Hepatic stellate cell (primary cell): ENCODE results near the gene NOS2.
"Not testable (repeated sequence)": the region's sequence is repeated elsewhere in the genome, so short reads cannot be mapped to it uniquely, and the experiment has no call there.

Source experiments
- DNase-seq: peaks from one replicate; pipeline ENCODE4 v3.0.0; 2011; ENCODE audit warnings: low spot score

Gene NOS2

GRCh38 chr17:27783440-27784350 is 16.6 kb downstream of the NOS2 start:
- no peak for DNase-seq

- no peak for DNase-seq
Measured at GRCh38 chr17:27782791-27783206, 17.5 kb downstream of the NOS2 start.

GRCh38 chr17:27780828-27781404 is 19.4 kb downstream of the NOS2 start:
- no peak for DNase-seq

- DNase-seq, result no peak
Measured at GRCh38 chr17:27780092-27780827, 20.1 kb downstream of the NOS2 start.

GRCh38 chr17:27778183-27778582 is 22.1 kb downstream of the NOS2 start:
- no peak for DNase-seq

- no peak for DNase-seq
Measured at GRCh38 chr17:27776882-27777624, 23.3 kb downstream of the NOS2 start.

GRCh38 chr17:27771586-27771985 is 28.7 kb downstream of the NOS2 start:
- DNase-seq, result no peak

GRCh38 chr17:27770877-27771276 is 29.5 kb downstream of the NOS2 start:
- DNase-seq, result no peak

- DNase-seq, result no peak
Measured at GRCh38 chr17:27768858-27769410, 31.4 kb downstream of the NOS2 start.

GRCh38 chr17:27766438-27766837 is 33.9 kb downstream of the NOS2 start:
- no peak for DNase-seq

GRCh38 chr17:27765353-27765752 is 35.0 kb downstream of the NOS2 start:
- DNase-seq, result no peak

GRCh38 chr17:27764589-27764988 is 35.7 kb downstream of the NOS2 start:
- no peak for DNase-seq

- no peak for DNase-seq
Measured at GRCh38 chr17:27762527-27763305, 37.6 kb downstream of the NOS2 start.

GRCh38 chr17:27760931-27761330 is 39.4 kb downstream of the NOS2 start:
- not testable (repeated sequence) for DNase-seq

- DNase-seq, result peak; percentile 52
Measured at GRCh38 chr17:27760069-27760885, 40.1 kb downstream of the NOS2 start.

- DNase-seq, result no peak
Measured at GRCh38 chr17:27759528-27759927, 40.8 kb downstream of the NOS2 start.

GRCh38 chr17:27756467-27757371 is 43.6 kb downstream of the NOS2 start:
- no peak for DNase-seq

GRCh38 chr17:27755706-27756466 is 44.4 kb downstream of the NOS2 start:
- DNase-seq, result no peak
